Measurements from ENCODE around the gene DSCAM. TPM values are rescaled to one million over a fixed set of nuclear protein-coding genes. Genes with fewer than 3 reads are reported as not detected.

DSCAM gene
- total RNA-seq, 1 experiment from 2014 or later, result not detected

DNA sequence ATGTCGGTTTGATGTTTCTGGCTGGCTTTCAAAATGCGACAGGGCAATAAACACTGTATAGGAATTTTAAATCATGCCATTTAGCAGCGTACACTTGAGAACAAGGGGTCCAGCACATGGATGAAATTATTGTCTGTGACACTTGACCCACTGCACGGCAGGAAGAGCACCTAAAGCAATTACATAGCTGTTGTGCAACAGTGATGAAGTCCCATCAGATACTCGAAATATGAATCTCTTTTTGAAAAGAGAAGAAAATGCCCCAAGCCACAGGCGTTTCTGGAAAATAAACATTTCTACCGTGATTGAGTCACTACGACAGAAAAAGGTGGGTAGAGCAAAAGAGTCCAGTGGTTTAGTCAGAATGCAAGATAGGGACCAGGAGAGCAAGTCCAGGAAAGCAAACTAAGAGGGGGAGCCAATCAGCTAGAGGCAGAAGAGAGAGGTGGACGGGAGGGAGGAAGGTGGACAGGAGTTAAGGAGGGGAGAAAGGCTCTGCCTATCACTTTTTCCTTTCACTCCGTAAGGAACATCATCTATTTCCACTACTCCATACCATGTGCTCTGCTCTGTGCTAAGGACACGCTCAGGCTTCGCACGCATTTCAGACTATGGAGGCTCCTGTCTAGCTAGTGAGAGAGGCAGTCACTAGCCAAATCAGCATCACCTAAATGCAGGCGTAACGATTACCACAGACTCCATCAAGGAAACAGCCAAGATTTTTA, 6.4 kb downstream of the DSCAM start:
- Histone ChIP-seq H3K9ac (ENCODE audit: low read length) (no peak overlapping the region), H3K27me3 (ENCODE audit: insufficient read depth, low read length) (no peaks in the 10 kb centered on the region), H3K4me2 (ENCODE audit: low read length) (no peak overlapping the region), H3K79me2 (ENCODE audit: insufficient read depth, low read length) (no peaks in the 10 kb centered on the region), H4K20me1 (ENCODE audit: insufficient read depth) (no peaks in the 10 kb centered on the region), H3K9me2 (ENCODE audit: insufficient read depth) (no peaks in the 10 kb centered on the region), H3K4me1 (ENCODE audit: control insufficient read depth in 1 of 2, insufficient read depth in 2 of 2, low read length in 2 of 2) (no peaks in the 10 kb centered on the region), H3K4me3 (replicated peaks in 1 of 2; ENCODE audit: low read depth in 1 of 2, low read length in 2 of 2) (no peak overlapping the region), H2AFZ (ENCODE audit: low read depth, low read length, poor library complexity, severe bottlenecking) (no peak overlapping the region), H3K36me3 (ENCODE audit: control insufficient read depth in 1 of 2, insufficient read depth in 2 of 2, low read length in 2 of 2) (no peaks in the 10 kb centered on the region), H3K9me3 (ENCODE audit: control insufficient read depth in 1 of 2, insufficient read depth in 1 of 2, low read depth in 1 of 2, low read length in 2 of 2) (peaks cover 11 to 31% of the 10 kb centered on the region in 2 experiments; a peak in 3 of 4 replicates), H3K27ac (ENCODE audit: low read depth, low read length) (no peak overlapping the region)
- POLR2A ChIA-PET, result no interaction called here
- TF ChIP-seq, protein P1, sequence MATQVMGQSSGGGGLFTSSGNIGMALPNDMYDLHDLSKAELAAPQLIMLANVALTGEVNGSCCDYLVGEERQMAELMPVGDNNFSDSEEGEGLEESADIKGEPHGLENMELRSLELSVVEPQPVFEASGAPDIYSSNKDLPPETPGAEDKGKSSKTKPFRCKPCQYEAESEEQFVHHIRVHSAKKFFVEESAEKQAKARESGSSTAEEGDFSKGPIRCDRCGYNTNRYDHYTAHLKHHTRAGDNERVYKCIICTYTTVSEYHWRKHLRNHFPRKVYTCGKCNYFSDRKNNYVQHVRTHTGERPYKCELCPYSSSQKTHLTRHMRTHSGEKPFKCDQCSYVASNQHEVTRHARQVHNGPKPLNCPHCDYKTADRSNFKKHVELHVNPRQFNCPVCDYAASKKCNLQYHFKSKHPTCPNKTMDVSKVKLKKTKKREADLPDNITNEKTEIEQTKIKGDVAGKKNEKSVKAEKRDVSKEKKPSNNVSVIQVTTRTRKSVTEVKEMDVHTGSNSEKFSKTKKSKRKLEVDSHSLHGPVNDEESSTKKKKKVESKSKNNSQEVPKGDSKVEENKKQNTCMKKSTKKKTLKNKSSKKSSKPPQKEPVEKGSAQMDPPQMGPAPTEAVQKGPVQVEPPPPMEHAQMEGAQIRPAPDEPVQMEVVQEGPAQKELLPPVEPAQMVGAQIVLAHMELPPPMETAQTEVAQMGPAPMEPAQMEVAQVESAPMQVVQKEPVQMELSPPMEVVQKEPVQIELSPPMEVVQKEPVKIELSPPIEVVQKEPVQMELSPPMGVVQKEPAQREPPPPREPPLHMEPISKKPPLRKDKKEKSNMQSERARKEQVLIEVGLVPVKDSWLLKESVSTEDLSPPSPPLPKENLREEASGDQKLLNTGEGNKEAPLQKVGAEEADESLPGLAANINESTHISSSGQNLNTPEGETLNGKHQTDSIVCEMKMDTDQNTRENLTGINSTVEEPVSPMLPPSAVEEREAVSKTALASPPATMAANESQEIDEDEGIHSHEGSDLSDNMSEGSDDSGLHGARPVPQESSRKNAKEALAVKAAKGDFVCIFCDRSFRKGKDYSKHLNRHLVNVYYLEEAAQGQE (IDR thresholded peaks at IDR 0.05; ENCODE audit: low read depth), result no peak
- TF ChIP-seq, protein P2, sequence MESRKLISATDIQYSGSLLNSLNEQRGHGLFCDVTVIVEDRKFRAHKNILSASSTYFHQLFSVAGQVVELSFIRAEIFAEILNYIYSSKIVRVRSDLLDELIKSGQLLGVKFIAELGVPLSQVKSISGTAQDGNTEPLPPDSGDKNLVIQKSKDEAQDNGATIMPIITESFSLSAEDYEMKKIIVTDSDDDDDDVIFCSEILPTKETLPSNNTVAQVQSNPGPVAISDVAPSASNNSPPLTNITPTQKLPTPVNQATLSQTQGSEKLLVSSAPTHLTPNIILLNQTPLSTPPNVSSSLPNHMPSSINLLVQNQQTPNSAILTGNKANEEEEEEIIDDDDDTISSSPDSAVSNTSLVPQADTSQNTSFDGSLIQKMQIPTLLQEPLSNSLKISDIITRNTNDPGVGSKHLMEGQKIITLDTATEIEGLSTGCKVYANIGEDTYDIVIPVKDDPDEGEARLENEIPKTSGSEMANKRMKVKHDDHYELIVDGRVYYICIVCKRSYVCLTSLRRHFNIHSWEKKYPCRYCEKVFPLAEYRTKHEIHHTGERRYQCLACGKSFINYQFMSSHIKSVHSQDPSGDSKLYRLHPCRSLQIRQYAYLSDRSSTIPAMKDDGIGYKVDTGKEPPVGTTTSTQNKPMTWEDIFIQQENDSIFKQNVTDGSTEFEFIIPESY (IDR thresholded peaks at IDR 0.05; ENCODE audit: extremely low read depth, insufficient replicate concordance, low read length), result no peak
- TF ChIP-seq EZH2phosphoT487 (IDR thresholded peaks at IDR 0.05; ENCODE audit: borderline replicate concordance) (no peak), ZNF274 (IDR thresholded peaks at IDR 0.05; ENCODE audit: low read depth, low read length) (no peak), POLR2A (IDR thresholded peaks at IDR 0.05; ENCODE audit: borderline replicate concordance, extremely low read depth, insufficient read depth, insufficient read length) (no peak), SP1 (IDR thresholded peaks at IDR 0.05; ENCODE audit: low read depth) (no peak), RAD21 (IDR thresholded peaks at IDR 0.05; ENCODE audit: low read depth) (no peak), ELF1 (IDR thresholded peaks at IDR 0.05; ENCODE audit: borderline replicate concordance, low read depth) (no peak), ZFX (IDR thresholded peaks at IDR 0.05) (no peak), EGR1 (IDR thresholded peaks at IDR 0.05; ENCODE audit: low read depth) (no peak), POLR2AphosphoS5 (IDR thresholded peaks at IDR 0.05; ENCODE audit: low read depth, low read length) (no peak), CBX3 (IDR thresholded peaks at IDR 0.05; ENCODE audit: low read depth) (no peak), CEBPB (IDR thresholded peaks at IDR 0.05; ENCODE audit: low read depth) (no peak), TCF7L2 (IDR thresholded peaks at IDR 0.05; ENCODE audit: borderline replicate concordance, extremely low read depth, insufficient read depth, insufficient read length) (no peak), JUND (IDR thresholded peaks at IDR 0.05) (no peak), SRF (IDR thresholded peaks at IDR 0.05; ENCODE audit: low read depth) (no peak), SIN3A (IDR thresholded peaks at IDR 0.05; ENCODE audit: low read depth) (no peak)
- TF ChIP-seq, protein P3, sequence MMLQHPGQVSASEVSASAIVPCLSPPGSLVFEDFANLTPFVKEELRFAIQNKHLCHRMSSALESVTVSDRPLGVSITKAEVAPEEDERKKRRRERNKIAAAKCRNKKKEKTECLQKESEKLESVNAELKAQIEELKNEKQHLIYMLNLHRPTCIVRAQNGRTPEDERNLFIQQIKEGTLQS (IDR thresholded peaks at IDR 0.05), result no peak
- TF ChIP-seq, protein P4, sequence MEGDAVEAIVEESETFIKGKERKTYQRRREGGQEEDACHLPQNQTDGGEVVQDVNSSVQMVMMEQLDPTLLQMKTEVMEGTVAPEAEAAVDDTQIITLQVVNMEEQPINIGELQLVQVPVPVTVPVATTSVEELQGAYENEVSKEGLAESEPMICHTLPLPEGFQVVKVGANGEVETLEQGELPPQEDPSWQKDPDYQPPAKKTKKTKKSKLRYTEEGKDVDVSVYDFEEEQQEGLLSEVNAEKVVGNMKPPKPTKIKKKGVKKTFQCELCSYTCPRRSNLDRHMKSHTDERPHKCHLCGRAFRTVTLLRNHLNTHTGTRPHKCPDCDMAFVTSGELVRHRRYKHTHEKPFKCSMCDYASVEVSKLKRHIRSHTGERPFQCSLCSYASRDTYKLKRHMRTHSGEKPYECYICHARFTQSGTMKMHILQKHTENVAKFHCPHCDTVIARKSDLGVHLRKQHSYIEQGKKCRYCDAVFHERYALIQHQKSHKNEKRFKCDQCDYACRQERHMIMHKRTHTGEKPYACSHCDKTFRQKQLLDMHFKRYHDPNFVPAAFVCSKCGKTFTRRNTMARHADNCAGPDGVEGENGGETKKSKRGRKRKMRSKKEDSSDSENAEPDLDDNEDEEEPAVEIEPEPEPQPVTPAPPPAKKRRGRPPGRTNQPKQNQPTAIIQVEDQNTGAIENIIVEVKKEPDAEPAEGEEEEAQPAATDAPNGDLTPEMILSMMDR (IDR thresholded peaks at IDR 0.05 in 2 of 3, conservative IDR thresholded peaks at IDR 0.05 in 1 of 3; ENCODE audit: borderline replicate concordance in 1 of 3, insufficient read depth in 1 of 3, low read depth in 2 of 3, low read length in 2 of 3), result no peak
- DNase-seq (ENCODE audit: low read depth, low spot score) (no peak), ATAC-seq (no peak)
- RAD21 ChIA-PET (ENCODE audit: low non-redundant PET in 1 of 2, low total read pairs in 2 of 2, uncharacterized antibody in 2 of 2, unreplicated experiment in 2 of 2), result no interaction called here
- no TSS peak for BruUV-seq (replicated peaks)
- CTCF ChIA-PET, result no interaction called here
- intact Hi-C loops (cut with micrococcal nuclease), result no loop called here

All from HCT116 (cell line).